Airway epithelial cell (primary cell): ENCODE data around the gene KRTAP20-1. TPM values are rescaled to one million over a fixed set of nuclear protein-coding genes. Genes with fewer than 3 reads are reported as not detected.

ENCODE experiments used
- total RNA-seq: library from RNA; depleted of rRNA; stranded (reverse); fragments of >200 nt; gene quantifications from 2 replicates; pipeline ENCODE4 v1.2.3, GENCODE V29; 2015

The KRTAP20-1 gene
- total RNA-seq = not detected in 2 replicates

GRCh38 chr21:30616125-30616524 lies at the start of gene KRTAP20-1:
Gene KRTAP20-1 (plus strand): TSS chr21:30616425. CDS start chr21:30616455, 30 bp downstream.

GRCh38 chr21:30590297-30590696 lies 25.9 kb upstream of the KRTAP20-1 start, which contains the start of gene KRTAP22-2:
Gene KRTAP22-2 (minus strand): TSS chr21:30590397.

GRCh38 chr21:30592140-30592539 lies 24.1 kb upstream of the KRTAP20-1 start, which contains the start of gene KRTAP6-3:
Gene KRTAP6-3 (plus strand): TSS chr21:30592440. CDS start chr21:30592446, 6 bp downstream.

DNA sequence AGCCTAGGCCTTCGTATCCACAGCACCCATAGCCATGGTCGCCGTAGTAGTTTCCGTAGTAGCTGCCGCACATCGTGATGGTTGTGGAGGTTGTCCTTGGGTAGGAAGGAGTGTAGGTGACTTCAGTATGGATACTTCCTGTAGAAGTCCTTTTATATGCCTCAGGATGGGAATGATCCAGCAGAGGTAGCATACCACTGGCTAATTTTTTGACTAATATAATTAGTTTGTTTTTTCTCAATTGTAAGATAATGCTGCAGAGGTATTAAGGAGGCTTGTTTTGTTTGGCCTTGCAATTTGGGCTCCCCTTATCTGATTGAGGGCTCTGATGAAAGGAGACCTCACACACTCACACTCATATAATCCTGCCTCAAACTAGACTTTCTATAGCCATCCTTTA lies 17.4 kb upstream of the KRTAP20-1 start, which contains the start of gene KRTAP6-2:
Gene KRTAP6-2, minus strand, starts transcription at position 101 of the 400 bp plus-strand sequence. Its CDS starts 28 bp downstream, at position 73.

GRCh38 chr21:30600787-30601186 lies 15.4 kb upstream of the KRTAP20-1 start, which contains the start of gene KRTAP22-1:
Gene KRTAP22-1 (plus strand): TSS chr21:30601087.

DNA sequence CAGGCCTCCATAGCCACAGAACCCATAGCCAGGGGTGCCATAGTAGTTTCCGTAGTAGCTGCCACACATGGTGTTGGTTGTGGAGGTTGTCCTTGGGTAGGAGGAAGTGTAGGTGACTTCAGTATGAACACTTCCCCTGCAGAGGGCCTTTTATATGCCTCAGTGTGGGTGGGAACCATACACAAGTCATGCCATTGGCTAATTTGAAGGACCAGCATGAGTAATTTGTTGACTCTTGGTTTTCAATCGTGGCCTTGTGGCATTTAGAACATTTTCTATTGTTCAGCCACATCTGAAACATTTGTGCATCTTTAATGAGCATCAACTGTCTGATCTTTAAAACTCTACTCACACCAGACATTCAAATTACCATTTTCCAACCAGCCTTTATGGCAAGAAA lies 2.4 kb upstream of the KRTAP20-1 start, which contains the start of gene KRTAP6-1:
Gene KRTAP6-1, minus strand, starts transcription at position 95 of the 400 bp plus-strand sequence. Its CDS starts 26 bp downstream, at position 69.

DNA sequence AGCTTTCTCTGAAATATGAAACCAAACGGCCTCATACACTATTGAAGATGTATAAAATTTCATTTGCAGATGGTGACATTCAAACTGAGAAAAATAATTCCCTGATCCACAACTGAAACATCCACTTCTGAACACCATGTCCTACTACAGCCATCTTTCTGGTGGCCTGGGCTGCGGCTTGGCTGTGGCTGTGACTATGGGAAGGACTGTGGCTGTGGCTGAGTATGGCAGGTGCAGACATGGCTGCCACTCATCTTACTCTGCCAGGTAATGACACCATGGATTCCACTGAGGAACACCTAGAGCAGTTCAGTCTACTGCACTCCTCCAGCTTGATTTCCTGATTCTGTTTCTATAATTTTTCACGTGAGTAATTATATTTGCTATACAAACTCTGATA lies 4.3 kb downstream of the KRTAP20-1 start, which contains the start of gene KRTAP20-4:
Gene KRTAP20-4, plus strand, starts transcription at position 106 of the 400 bp plus-strand sequence.

DNA sequence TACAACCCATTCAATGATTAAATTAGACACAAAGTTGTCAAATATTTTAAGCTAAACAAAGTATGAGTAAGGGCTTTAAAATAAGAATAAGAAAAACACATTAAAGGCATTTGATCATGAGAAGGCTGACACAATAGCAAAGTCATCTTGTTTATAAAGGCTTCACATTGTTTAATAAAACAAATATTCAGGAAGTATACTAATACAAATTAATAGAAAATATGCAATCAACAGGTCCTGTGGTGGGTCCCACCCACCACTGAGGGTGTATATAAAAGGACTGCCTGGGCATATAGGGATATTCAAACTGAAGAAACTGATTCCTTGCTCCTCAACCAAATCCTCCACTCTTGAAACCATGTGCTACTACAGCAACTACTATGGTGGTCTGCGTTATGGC lies 18.7 kb downstream of the KRTAP20-1 start, which contains the start of gene KRTAP20-2:
Gene KRTAP20-2, plus strand, starts transcription at position 301 of the 400 bp plus-strand sequence. Its CDS starts 58 bp downstream, at position 359.

GRCh38 chr21:30642564-30642963 lies 26.3 kb downstream of the KRTAP20-1 start, which contains the start of gene KRTAP20-3:
Gene KRTAP20-3 (plus strand): TSS chr21:30642864.

Other genes starting within 250 kb of the KRTAP20-1 start
- not detected in 2 replicates for gene KRTAP13-2, start 244.2 kb upstream of the KRTAP20-1 start, total RNA-seq
- gene KRTAP13-1, start 220.4 kb upstream of the KRTAP20-1 start, total RNA-seq = not detected in 2 replicates
- not detected in 2 replicates for gene KRTAP13-3, start 190.5 kb upstream of the KRTAP20-1 start, total RNA-seq
- not detected in 2 replicates for gene KRTAP13-4, start 186.2 kb upstream of the KRTAP20-1 start, total RNA-seq
- not detected in 2 replicates for gene KRTAP15-1, start 176.2 kb upstream of the KRTAP20-1 start, total RNA-seq
- gene KRTAP19-1, start 136.1 kb upstream of the KRTAP20-1 start, total RNA-seq = not detected in 2 replicates
- not detected in 2 replicates for gene KRTAP19-2, start 129.0 kb upstream of the KRTAP20-1 start, total RNA-seq
- not detected in 2 replicates for gene KRTAP19-3, start 124.4 kb upstream of the KRTAP20-1 start, total RNA-seq
- gene KRTAP19-4, start 119.3 kb upstream of the KRTAP20-1 start, total RNA-seq = not detected in 2 replicates
- gene KRTAP19-5, start 114.3 kb upstream of the KRTAP20-1 start, total RNA-seq = not detected in 2 replicates
- gene KRTAP19-6, start 74.6 kb upstream of the KRTAP20-1 start, total RNA-seq = not detected in 2 replicates
- gene KRTAP19-7, start 55.1 kb upstream of the KRTAP20-1 start, total RNA-seq = not detected in 2 replicates
- gene KRTAP22-2, start 26.0 kb upstream of the KRTAP20-1 start, total RNA-seq = not detected in 2 replicates
- gene KRTAP6-3, start 24.0 kb upstream of the KRTAP20-1 start, total RNA-seq = not detected in 2 replicates
- not detected in 2 replicates for gene KRTAP6-2, start 17.5 kb upstream of the KRTAP20-1 start, total RNA-seq
- gene KRTAP22-1, start 15.3 kb upstream of the KRTAP20-1 start, total RNA-seq = not detected in 2 replicates
- gene KRTAP6-1, start 2.5 kb upstream of the KRTAP20-1 start, total RNA-seq = not detected in 2 replicates
- gene KRTAP20-4, start 4.2 kb downstream of the KRTAP20-1 start, total RNA-seq = not detected in 2 replicates
- not detected in 2 replicates for gene KRTAP20-2, start 18.8 kb downstream of the KRTAP20-1 start, total RNA-seq
- not detected in 2 replicates for gene KRTAP20-3, start 26.4 kb downstream of the KRTAP20-1 start, total RNA-seq
- gene KRTAP21-3, start 102.4 kb downstream of the KRTAP20-1 start, total RNA-seq = not detected in 2 replicates
- gene KRTAP21-2, start 130.8 kb downstream of the KRTAP20-1 start, total RNA-seq = not detected in 2 replicates
- gene KRTAP21-1, start 139.0 kb downstream of the KRTAP20-1 start, total RNA-seq = not detected in 2 replicates
- not detected in 2 replicates for gene KRTAP8-1, start 196.8 kb downstream of the KRTAP20-1 start, total RNA-seq
- not detected in 2 replicates for gene KRTAP7-1, start 213.3 kb downstream of the KRTAP20-1 start, total RNA-seq